Cardiac fibroblast (primary cell): ENCODE results near the gene SRCAP.

Experiments used
- DNase-seq, 2 donors: peaks; one replicate each; pipeline versions ENCODE4 v3.0.0 to v3.0.0-alpha.2; 2010; ENCODE audit warnings: low read depth in 2 of 2
- H3K4me3 ChIP-seq, 2 donors: replicated peaks in 1 of 2; 1 replicate in 1 of 2; 2 replicates in 1 of 2; pipeline ENCODE4 v1.5.1; 2011; ENCODE audit warnings: low read depth in 2 of 2, low read length in 2 of 2, mild to moderate bottlenecking in 2 of 2, moderate library complexity in 1 of 2
- TF ChIP-seq, protein P1 (sequence below): IDR thresholded peaks from one replicate; pipeline ENCODE4 v1.5.1; 2011; ENCODE audit warnings: low read depth, mild to moderate bottlenecking, low read length, inconsistent platforms

Gene SRCAP

DNA sequence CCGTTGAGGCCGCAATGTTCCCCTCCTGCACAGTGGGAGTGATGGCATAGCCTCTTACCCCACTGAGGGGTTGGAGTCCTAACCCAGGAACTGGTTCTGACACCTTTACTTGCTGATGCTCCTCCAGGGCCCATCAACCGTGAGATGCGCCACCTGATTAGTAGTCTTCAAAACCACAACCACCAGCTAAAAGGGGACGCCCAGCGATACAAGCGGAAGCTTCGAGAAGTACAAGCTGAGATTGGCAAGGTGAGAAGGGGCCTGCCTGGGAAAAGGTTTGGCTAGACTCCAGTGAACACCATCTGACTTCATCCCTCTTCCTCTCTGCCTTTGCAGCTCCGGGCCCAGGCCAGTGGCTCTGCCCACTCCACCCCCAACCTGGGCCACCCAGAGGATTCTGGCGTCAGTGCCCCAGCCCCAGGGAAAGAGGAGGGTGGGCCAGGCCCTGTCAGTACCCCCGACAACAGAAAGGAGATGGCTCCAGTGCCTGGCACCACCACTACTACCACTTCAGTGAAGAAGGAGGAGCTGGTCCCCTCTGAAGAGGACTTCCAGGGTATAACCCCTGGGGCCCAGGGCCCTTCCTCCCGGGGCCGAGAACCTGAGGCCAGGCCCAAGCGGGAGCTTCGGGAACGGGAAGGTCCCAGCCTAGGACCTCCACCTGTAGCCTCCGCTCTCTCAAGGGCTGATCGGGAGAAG, 68.9 kb downstream of the SRCAP start:
- DNase-seq: no peak
- TF ChIP-seq, protein P1, sequence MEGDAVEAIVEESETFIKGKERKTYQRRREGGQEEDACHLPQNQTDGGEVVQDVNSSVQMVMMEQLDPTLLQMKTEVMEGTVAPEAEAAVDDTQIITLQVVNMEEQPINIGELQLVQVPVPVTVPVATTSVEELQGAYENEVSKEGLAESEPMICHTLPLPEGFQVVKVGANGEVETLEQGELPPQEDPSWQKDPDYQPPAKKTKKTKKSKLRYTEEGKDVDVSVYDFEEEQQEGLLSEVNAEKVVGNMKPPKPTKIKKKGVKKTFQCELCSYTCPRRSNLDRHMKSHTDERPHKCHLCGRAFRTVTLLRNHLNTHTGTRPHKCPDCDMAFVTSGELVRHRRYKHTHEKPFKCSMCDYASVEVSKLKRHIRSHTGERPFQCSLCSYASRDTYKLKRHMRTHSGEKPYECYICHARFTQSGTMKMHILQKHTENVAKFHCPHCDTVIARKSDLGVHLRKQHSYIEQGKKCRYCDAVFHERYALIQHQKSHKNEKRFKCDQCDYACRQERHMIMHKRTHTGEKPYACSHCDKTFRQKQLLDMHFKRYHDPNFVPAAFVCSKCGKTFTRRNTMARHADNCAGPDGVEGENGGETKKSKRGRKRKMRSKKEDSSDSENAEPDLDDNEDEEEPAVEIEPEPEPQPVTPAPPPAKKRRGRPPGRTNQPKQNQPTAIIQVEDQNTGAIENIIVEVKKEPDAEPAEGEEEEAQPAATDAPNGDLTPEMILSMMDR: no peak
- no peak overlapping the region for H3K4me3 ChIP-seq

DNA sequence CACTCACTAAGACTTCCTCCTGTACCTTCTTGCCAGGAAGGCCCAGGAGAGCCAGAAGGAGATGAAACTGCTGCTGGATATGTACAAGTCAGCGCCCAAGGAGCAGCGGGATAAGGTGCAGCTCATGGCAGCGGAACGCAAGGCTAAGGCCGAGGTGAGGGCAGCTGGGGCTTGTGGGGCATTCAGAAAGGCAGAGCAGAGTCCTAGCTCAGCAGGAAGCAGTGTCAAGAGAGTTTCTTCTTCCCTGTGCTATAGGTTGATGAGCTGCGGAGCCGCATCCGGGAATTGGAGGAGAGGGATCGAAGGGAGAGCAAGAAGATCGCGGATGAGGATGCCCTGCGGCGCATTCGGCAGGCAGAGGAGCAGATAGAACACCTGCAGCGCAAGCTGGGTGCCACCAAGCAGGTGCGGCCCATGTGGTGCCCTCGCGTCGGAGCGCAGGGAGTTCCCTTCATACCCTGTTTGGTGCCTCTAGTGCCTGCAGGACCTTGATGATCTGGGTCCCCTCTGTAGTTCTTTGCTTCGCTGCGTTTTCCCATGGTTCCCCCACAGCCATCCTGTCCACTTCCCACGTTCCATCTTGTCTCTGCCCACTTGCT, 69.7 kb downstream of the SRCAP start:
- no peak for DNase-seq
- TF ChIP-seq, protein P1: no peak
- H3K4me3 ChIP-seq: no peak overlapping the region

DNA sequence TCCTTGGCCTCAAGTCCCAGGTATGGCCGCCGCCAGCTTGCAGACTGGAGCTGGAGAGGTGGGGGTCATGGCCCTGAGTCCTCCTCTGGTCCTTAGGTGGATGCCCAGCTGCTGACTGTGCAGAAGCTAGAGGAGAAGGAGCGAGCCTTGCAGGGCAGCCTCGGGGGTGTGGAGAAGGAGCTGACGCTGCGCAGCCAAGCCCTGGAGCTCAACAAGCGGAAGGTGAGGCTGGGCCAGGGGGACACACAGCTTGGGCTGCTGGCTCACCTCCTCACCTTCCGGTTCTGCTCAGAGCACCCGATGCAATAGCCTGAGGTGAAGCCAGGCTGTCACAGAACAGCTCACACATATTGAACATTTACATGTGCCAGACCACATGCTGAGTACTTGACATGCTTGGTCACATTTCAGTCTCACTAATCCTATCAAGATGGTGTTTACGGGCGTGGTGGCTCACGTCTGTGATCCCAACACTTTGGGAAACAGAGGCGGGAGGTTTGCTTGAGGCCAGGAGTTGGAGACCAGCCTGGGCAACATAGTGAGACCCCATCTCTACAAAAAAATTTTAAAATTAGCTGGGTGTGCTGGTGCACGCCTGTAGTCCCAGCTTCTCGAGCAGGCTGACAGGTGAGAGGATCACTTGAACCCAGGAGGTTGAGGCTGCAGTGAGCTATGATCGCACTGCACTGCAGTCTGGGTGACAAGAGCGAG, 70.6 kb downstream of the SRCAP start:
- no peak for DNase-seq
- TF ChIP-seq, protein P1: no peak
- no peak overlapping the region for H3K4me3 ChIP-seq

DNA sequence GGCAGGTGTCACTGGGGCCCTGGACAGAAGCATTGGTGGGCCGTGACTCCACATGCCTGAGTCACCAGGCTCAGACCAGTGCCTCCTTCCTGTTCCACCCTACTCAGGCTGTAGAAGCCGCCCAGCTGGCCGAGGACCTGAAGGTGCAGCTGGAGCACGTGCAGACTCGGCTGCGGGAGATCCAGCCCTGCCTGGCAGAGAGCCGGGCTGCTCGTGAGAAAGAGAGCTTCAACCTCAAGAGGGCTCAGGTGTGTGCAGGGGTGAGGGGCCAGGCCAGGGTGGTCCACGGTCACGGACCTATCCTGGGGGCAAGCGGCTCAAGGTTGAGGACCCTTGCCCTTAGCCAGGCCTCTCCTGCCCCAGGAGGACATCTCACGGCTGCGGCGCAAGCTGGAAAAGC, 72.8 kb downstream of the SRCAP start:
- TF ChIP-seq, protein P1: no peak
- peak in 1 of 2 donors; percentile 60 for DNase-seq
- no peak overlapping the region for H3K4me3 ChIP-seq

DNA sequence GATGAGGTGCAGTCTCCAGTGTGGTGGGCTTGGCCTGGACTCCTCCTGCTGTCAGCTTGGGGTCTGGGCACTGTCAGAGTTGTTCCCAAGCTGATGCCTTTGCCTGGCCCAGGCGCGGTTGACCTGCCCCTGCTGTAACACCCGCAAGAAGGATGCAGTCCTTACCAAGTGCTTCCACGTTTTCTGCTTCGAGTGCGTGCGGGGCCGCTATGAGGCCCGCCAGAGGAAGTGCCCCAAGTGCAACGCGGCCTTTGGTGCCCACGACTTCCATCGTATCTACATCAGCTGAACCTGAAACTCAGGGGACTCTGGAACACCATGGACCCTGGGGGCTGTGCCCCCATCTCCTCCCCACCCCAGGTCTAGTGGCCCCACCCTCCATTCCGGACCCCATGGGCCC, 74.9 kb downstream of the SRCAP start:
- H3K4me3 ChIP-seq: no peak overlapping the region
- DNase-seq: no peak
- TF ChIP-seq, protein P1: no peak

DNA sequence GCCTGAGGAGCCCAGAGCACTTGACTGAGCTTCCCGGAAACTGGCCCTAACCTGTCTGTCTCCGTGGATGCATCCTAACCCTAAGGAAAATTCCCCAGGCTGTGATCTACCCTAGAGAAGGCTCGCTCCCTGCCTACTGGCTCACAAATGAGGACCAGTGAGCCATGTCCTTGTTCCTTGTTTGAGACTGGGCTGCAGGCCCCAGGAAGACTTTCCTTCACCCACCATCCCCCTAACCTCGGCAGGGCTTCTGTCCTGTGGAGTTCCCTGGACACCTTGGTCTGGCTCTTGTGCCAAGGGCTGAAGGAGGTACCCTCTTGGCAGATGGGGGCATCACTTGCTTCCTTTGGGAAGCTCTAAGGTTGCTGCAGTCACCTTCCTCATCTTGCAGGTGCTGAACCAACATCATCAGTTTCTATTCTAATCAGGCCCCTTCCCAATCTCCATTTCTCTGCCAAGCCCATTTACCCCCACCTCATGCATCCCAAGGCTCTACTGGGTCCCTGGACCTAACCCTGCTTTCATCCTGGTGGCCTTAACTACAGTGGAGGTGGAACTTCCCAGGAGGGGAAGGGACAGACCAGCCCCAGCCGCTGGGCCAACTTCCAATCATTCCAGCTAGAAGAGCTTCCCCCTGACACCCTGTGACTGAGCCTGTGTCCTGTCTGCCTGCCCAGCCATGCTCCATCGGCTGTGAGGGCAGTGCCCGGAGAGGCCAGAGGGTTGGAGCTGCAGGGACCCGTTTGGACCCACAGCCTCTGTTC, 75.6 kb downstream of the SRCAP start:
- peak overlapping the region; percentile 63 to 65 for H3K4me3 ChIP-seq
- TF ChIP-seq, protein P1: no peak
- DNase-seq: no peak
